ENCODE measurements around the gene ZFAND5.

DNA sequence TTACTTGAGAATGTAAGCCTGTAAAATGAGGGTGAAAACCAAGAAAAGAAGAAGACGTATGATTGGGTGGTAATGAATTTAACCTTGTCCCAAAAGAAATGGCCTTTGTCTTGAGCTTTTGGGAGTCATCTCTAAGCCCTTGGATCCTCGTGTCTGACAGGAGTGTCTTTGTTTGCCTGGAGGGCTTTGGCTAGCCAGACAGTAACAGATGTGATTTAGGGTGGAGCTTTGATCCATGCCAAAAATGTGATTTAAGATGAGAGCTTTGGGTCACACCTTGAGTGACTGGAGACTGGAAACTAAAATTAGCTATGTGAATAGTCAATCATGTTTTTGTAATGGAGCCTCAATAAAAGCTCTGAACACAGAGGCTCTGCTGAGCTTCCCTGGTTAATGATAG lies 25.9 kb upstream of the ZFAND5 start:
- TF ChIP-seq, protein P1, sequence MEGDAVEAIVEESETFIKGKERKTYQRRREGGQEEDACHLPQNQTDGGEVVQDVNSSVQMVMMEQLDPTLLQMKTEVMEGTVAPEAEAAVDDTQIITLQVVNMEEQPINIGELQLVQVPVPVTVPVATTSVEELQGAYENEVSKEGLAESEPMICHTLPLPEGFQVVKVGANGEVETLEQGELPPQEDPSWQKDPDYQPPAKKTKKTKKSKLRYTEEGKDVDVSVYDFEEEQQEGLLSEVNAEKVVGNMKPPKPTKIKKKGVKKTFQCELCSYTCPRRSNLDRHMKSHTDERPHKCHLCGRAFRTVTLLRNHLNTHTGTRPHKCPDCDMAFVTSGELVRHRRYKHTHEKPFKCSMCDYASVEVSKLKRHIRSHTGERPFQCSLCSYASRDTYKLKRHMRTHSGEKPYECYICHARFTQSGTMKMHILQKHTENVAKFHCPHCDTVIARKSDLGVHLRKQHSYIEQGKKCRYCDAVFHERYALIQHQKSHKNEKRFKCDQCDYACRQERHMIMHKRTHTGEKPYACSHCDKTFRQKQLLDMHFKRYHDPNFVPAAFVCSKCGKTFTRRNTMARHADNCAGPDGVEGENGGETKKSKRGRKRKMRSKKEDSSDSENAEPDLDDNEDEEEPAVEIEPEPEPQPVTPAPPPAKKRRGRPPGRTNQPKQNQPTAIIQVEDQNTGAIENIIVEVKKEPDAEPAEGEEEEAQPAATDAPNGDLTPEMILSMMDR (IDR thresholded peaks at IDR 0.05; ENCODE audit: low read length): no peak
- TF ChIP-seq EZH2phosphoT487 (IDR thresholded peaks at IDR 0.05; ENCODE audit: low read length): no peak
